GF-D8 (cell line): Measurements from ENCODE around the gene LAMB3.

Experiments
- DNase-seq: peaks from one replicate; lab custom pipeline; 2025; lab: John Stamatoyannopoulos, UW

Gene LAMB3

GRCh38 chr1:209633335-209633997 lies 18.8 kb downstream of the LAMB3 start:
- no peak for DNase-seq

GRCh38 chr1:209630383-209631225 lies 21.6 kb downstream of the LAMB3 start:
- no peak for DNase-seq

- no peak for DNase-seq
Observed at GRCh38 chr1:209629621-209630382, 22.4 kb downstream of the LAMB3 start.

- no peak for DNase-seq
Observed at GRCh38 chr1:209628618-209629299, 23.5 kb downstream of the LAMB3 start.

- no peak for DNase-seq
Observed at GRCh38 chr1:209627732-209628196, 24.5 kb downstream of the LAMB3 start.

- DNase-seq: no peak
Observed at GRCh38 chr1:209627027-209627731, 25.0 kb downstream of the LAMB3 start.

- no peak for DNase-seq
Observed at GRCh38 chr1:209626346-209627026, 25.7 kb downstream of the LAMB3 start.

- DNase-seq: no peak
Observed at GRCh38 chr1:209625791-209626285, 26.4 kb downstream of the LAMB3 start.

- no peak for DNase-seq
Observed at GRCh38 chr1:209624558-209625549, 27.4 kb downstream of the LAMB3 start.

GRCh38 chr1:209622841-209623829 lies 29.1 kb downstream of the LAMB3 start:
- no peak for DNase-seq

GRCh38 chr1:209621741-209622655 lies 30.2 kb downstream of the LAMB3 start:
- DNase-seq: no peak

- DNase-seq: no peak
Observed at GRCh38 chr1:209621286-209621685, 30.9 kb downstream of the LAMB3 start.

- DNase-seq: no peak
Observed at GRCh38 chr1:209620487-209620884, 31.7 kb downstream of the LAMB3 start.

GRCh38 chr1:209619696-209620486 lies 32.3 kb downstream of the LAMB3 start:
- DNase-seq: no peak

GRCh38 chr1:209618756-209619420 lies 33.3 kb downstream of the LAMB3 start:
- no peak for DNase-seq

GRCh38 chr1:209618291-209618690 lies 33.9 kb downstream of the LAMB3 start:
- no peak for DNase-seq
